Endodermal cell (in vitro differentiated cells): Measurements from ENCODE around the gene DNAJB1. TPM values are rescaled to one million over a fixed set of nuclear protein-coding genes. Genes with fewer than 3 reads are reported as not detected.

Experiments
- DNase-seq: peaks from one replicate; pipeline ENCODE4 v3.0.0-alpha.2; 2017
- H3K27ac ChIP-seq: 2 replicates; pipeline ENCODE4 v1.5.1; 2013; ENCODE audit warnings: mild to moderate bottlenecking, low read depth, low read length, moderate library complexity
- H3K27me3 ChIP-seq: 2 replicates; pipeline ENCODE4 v1.6.1; 2013; ENCODE audit warnings: mild to moderate bottlenecking, low read length, moderate library complexity; ENCODE audit not compliant: insufficient read depth, control insufficient read depth, poor library complexity, severe bottlenecking
- H3K36me3 ChIP-seq: 2 replicates; pipeline ENCODE4 v1.7.0; 2013; ENCODE audit warnings: mild to moderate bottlenecking, low read length, moderate library complexity; ENCODE audit not compliant: control insufficient read depth, insufficient read depth
- H3K4me1 ChIP-seq: one replicate; pipeline ENCODE4 v1.7.0; 2013; ENCODE audit warnings: low read length; ENCODE audit not compliant: control insufficient read depth, insufficient read depth
- H3K4me3 ChIP-seq: 2 replicates; pipeline ENCODE4 v1.5.1; 2013; ENCODE audit warnings: mild to moderate bottlenecking, low read length, moderate library complexity
- H3K9ac ChIP-seq: 2 replicates; pipeline ENCODE4 v1.6.1; 2013; ENCODE audit warnings: mild to moderate bottlenecking, low read length, moderate library complexity; ENCODE audit not compliant: poor library complexity, severe bottlenecking; ENCODE audit errors: extremely low read depth
- H3K9me3 ChIP-seq: 2 replicates; pipeline ENCODE4 v1.6.1; 2013; ENCODE audit warnings: mild to moderate bottlenecking, low read length, moderate library complexity; ENCODE audit not compliant: control insufficient read depth
- H3K27ac Mint-ChIP-seq: 2 replicates; pipeline ENCODE4 v1.8.0; 2020; ENCODE audit warnings: mixed read lengths
- H3K27me3 Mint-ChIP-seq: 2 replicates; pipeline ENCODE4 v1.8.0; 2021; ENCODE audit warnings: mild to moderate bottlenecking, mixed read lengths; ENCODE audit not compliant: insufficient read depth
- H3K36me3 Mint-ChIP-seq: 2 replicates; pipeline ENCODE4 v1.8.0; 2020; ENCODE audit warnings: low read depth, mixed read lengths
- H3K4me1 Mint-ChIP-seq: 2 replicates; pipeline ENCODE4 v1.8.0; 2020; ENCODE audit warnings: mixed read lengths
- H3K4me3 Mint-ChIP-seq: 2 replicates; pipeline ENCODE4 v1.8.0; 2020; ENCODE audit warnings: mild to moderate bottlenecking, moderate library complexity, mixed read lengths
- H3K9me3 Mint-ChIP-seq: 2 replicates; pipeline ENCODE4 v1.8.0; 2020; ENCODE audit warnings: mild to moderate bottlenecking, mixed read lengths
- CTCF ChIP-seq: fragments of 200-600 bp; sonication (generic); conservative IDR thresholded peaks from 2 replicates; pipeline ENCODE4 v1.5.0; 2021; ENCODE audit warnings: antibody characterized with exemption, mild to moderate bottlenecking
- WGBS, 2 experiments: methylation state at CpG; one replicate each; pipeline versions ENCODE4 v1.1.5 to v1.1.7; 2013; ENCODE audit warnings: missing lambda C conversion rate in 2 of 2, mixed read lengths in 1 of 2; ENCODE audit not compliant: insufficient coverage in 1 of 2, insufficient read length in 1 of 2; 5-methylcytosine and 5-hydroxymethylcytosine counted together
- total RNA-seq, 2 donors: library from RNA; stranded (reverse); fragmentation: NEBNext Ultra II Directional in 1 of 2; extraction: Animal tissue kit (Norgen Biotek cat#: 25700) in 1 of 2; gene quantifications; 2 replicates in 1 of 2; 3 replicates in 1 of 2; pipeline ENCODE4 v1.2.1, GENCODE V29; 2021

The DNAJB1 gene
- total RNA-seq, 2 donors from 2014 or later = 66.1 to 70.0 TPM

- Histone ChIP-seq H3K27ac (no peak overlapping the region), H3K27me3 (no peaks in the 10 kb centered on the region), H3K4me1 (no peaks in the 10 kb centered on the region), H3K36me3 (no peaks in the 10 kb centered on the region), H3K9ac (peak overlapping the region; percentile 20), H3K4me3 (peak overlapping the region; percentile 82), H3K9me3 (no peaks in the 10 kb centered on the region)
- H3K27ac Mint-ChIP-seq = peak overlapping the region; percentile 86
- WGBS, 2 experiments = 57 to 59% methylated on average over 32 to 39 of the region's 39 CpGs
- H3K36me3 Mint-ChIP-seq = peaks cover 7% of the 10 kb centered on the region
- peak overlapping the region; percentile 89 for H3K4me3 Mint-ChIP-seq
- H3K4me1 Mint-ChIP-seq = peaks cover 5% of the 10 kb centered on the region
- no peak for DNase-seq
- no peak for TF ChIP-seq CTCF
- no peaks in the 10 kb centered on the region for H3K9me3 Mint-ChIP-seq
- H3K27me3 Mint-ChIP-seq = no peaks in the 10 kb centered on the region
These were observed 10.4 kb upstream of the DNAJB1 start for GRCh38 chr19:14528419-14529253.

- Mint-ChIP-seq H3K4me1 (peaks cover 8% of the 10 kb centered on the region), H3K27me3 (no peaks in the 10 kb centered on the region), H3K27ac (no peak overlapping the region), H3K9me3 (no peaks in the 10 kb centered on the region), H3K4me3 (no peak overlapping the region), H3K36me3 (no peaks in the 10 kb centered on the region)
- H3K4me3 ChIP-seq = no peak overlapping the region
- H3K4me1 ChIP-seq = no peaks in the 10 kb centered on the region
- no peaks in the 10 kb centered on the region for H3K9me3 ChIP-seq
- no peak overlapping the region for H3K27ac ChIP-seq
- TF ChIP-seq CTCF = no peak
- WGBS, 2 experiments = 78 to 95% methylated on average over 3 to 4 of the region's 4 CpGs
- H3K36me3 ChIP-seq = no peaks in the 10 kb centered on the region
- no peak overlapping the region for H3K9ac ChIP-seq
- H3K27me3 ChIP-seq = no peaks in the 10 kb centered on the region
- no peak for DNase-seq
These were observed 8.2 kb upstream of the DNAJB1 start for GRCh38 chr19:14526423-14526822.

GRCh38 chr19:14525729-14526128 is 7.5 kb upstream of the DNAJB1 start:
- Histone ChIP-seq H3K4me1 (no peaks in the 10 kb centered on the region), H3K9ac (no peak overlapping the region), H3K9me3 (no peaks in the 10 kb centered on the region), H3K27me3 (no peaks in the 10 kb centered on the region), H3K4me3 (no peak overlapping the region), H3K36me3 (no peaks in the 10 kb centered on the region), H3K27ac (no peak overlapping the region)
- Mint-ChIP-seq H3K4me3 (no peak overlapping the region), H3K27ac (peak overlapping the region; percentile 7), H3K4me1 (peaks cover 7% of the 10 kb centered on the region), H3K27me3 (no peaks in the 10 kb centered on the region), H3K36me3 (no peaks in the 10 kb centered on the region), H3K9me3 (no peaks in the 10 kb centered on the region)
- no peak for DNase-seq
- TF ChIP-seq CTCF = no peak
- 69 to 70% methylated on average over 4 to 5 of the region's 6 CpGs for WGBS, 2 experiments
